DOHH2 (cell line): ENCODE data around the gene PPP1R15A.
"Not testable (repeated sequence)": the region's sequence is repeated elsewhere in the genome, so short reads cannot be mapped to it uniquely, and the experiment has no call there.

ENCODE experiments used
- EZH2phosphoT487 ChIP-seq: fragments of 200-600 bp; sonication (generic); IDR thresholded peaks from 2 replicates; pipeline ENCODE4 v1.6.1; 2017; ENCODE audit warnings: borderline replicate concordance, mild to moderate bottlenecking, antibody characterized with exemption, low read length, moderate library complexity, mixed read lengths
- TF ChIP-seq, protein P1 (sequence below): fragments of 200-600 bp; sonication (generic); IDR thresholded peaks from one replicate; pipeline ENCODE4 v1.5.1; 2014; ENCODE audit warnings: antibody characterized with exemption, mild to moderate bottlenecking, low read depth, low read length; ENCODE audit not compliant: poor library complexity, severe bottlenecking

DNA sequence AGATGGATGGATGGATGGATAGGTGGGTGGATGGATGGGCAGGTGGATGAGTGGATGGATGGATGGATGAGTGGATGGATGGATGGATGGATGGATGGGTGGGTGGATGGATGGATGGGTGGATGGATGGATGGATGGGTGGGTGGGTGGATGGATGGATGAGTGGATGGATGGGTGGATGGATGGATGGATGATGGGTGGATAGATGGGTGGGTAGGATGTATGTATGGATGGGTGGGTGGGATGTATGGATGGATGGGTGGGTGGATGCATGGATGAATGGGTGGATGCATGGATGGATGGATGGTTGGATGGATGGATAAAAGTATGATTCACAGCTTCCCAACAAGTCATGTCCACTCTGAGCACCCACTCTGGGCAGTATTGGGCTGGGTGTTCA, 31.6 kb downstream of the PPP1R15A start:
- TF ChIP-seq, protein P1, sequence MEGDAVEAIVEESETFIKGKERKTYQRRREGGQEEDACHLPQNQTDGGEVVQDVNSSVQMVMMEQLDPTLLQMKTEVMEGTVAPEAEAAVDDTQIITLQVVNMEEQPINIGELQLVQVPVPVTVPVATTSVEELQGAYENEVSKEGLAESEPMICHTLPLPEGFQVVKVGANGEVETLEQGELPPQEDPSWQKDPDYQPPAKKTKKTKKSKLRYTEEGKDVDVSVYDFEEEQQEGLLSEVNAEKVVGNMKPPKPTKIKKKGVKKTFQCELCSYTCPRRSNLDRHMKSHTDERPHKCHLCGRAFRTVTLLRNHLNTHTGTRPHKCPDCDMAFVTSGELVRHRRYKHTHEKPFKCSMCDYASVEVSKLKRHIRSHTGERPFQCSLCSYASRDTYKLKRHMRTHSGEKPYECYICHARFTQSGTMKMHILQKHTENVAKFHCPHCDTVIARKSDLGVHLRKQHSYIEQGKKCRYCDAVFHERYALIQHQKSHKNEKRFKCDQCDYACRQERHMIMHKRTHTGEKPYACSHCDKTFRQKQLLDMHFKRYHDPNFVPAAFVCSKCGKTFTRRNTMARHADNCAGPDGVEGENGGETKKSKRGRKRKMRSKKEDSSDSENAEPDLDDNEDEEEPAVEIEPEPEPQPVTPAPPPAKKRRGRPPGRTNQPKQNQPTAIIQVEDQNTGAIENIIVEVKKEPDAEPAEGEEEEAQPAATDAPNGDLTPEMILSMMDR, result not testable (repeated sequence)
- not testable (repeated sequence) for TF ChIP-seq EZH2phosphoT487
